GM12878 (cell line): ENCODE measurements around the gene EDN3. TPM values are rescaled to one million over a fixed set of nuclear protein-coding genes. Genes with fewer than 3 reads are reported as not detected.

Source experiments
- ATAC-seq: fragments of 200-7000 bp; cut with Tn5 transposase; 3 replicates; pipeline ENCODE4 v1.9.1; 2020; ENCODE audit warnings: mild to moderate bottlenecking, moderate library complexity
- BruUV-seq: library from RNA; stranded (reverse); fragments of 400-500 nt; replicated peaks from 2 replicates; lab custom pipeline; 2021; lab: Mats Ljungman, UMichigan
- CTCF ChIA-PET: fragments of 300-600 bp; sonication (Branson Sonifier 250); formaldehyde crosslinking; extraction: SDS; loops from one replicate; lab custom pipeline; 2021; ENCODE audit warnings: inconsistent platforms; lab: Yijun Ruan, JAX
- POLR2A ChIA-PET: fragments of 350-600 bp; formaldehyde crosslinking; extraction: SDS; loops from one replicate; lab custom pipeline; 2021; ENCODE audit warnings: inconsistent platforms; lab: Charles Lee
- RAD21 ChIA-PET: fragments of 300-600 bp; sonication (Branson Sonifier 250); formaldehyde crosslinking; loops from one replicate; lab custom pipeline; 2023; ENCODE audit warnings: antibody characterized with exemption; ENCODE audit not compliant: unreplicated experiment; lab: Charles Lee
- SMC1A ChIA-PET: fragments of 300-600 bp; sonication (Branson Sonifier 250); formaldehyde crosslinking; loops from one replicate; lab custom pipeline; 2023; ENCODE audit not compliant: unreplicated experiment, uncharacterized antibody; lab: Charles Lee
- DNase-seq: peaks from one replicate; pipeline ENCODE4 v3.0.0-alpha.2; 2011; ENCODE audit warnings: low read depth, low spot score
- FAIRE-seq: peaks from 3 replicates; lab custom pipeline; 2011; peaks lifted over from hg19 to GRCh38; lab: Jason Lieb, UNC
- H2AFZ ChIP-seq: 2 replicates; pipeline ENCODE4 v1.6.0; 2011; ENCODE audit warnings: low read depth, low read length, control low read depth; ENCODE audit not compliant: control insufficient read depth
- H3K27ac ChIP-seq: 2 replicates; pipeline ENCODE4 v1.5.1; 2011; ENCODE audit warnings: control low read depth; ENCODE audit not compliant: control insufficient read depth, insufficient read depth
- H3K27me3 ChIP-seq, 2 experiments: replicated peaks in 1 of 2; 2 replicates each; pipeline versions ENCODE4 v1.6.0 to v1.6.1; 2011; ENCODE audit warnings: low read length in 1 of 2; ENCODE audit not compliant: control insufficient read depth in 2 of 2, insufficient read depth in 2 of 2
- H3K36me3 ChIP-seq, 2 experiments: 2 replicates each; pipeline ENCODE4 v1.5.1; 2011; ENCODE audit warnings: low read length in 1 of 2; ENCODE audit not compliant: control insufficient read depth in 2 of 2, insufficient read depth in 2 of 2
- H3K4me1 ChIP-seq: 2 replicates; pipeline ENCODE4 v1.6.1; 2011; ENCODE audit warnings: mild to moderate bottlenecking, low read length, moderate library complexity, mixed read lengths; ENCODE audit not compliant: control insufficient read depth, insufficient read depth
- H3K4me2 ChIP-seq: 2 replicates; pipeline ENCODE4 v1.6.0; 2011; ENCODE audit warnings: control low read depth; ENCODE audit not compliant: control insufficient read depth, insufficient read depth
- H3K4me3 ChIP-seq: fragments of 200-600 bp; sonication (generic); 2 replicates; pipeline ENCODE4 v1.5.1; 2016
- H3K79me2 ChIP-seq: 2 replicates; pipeline ENCODE4 v1.6.0; 2011; ENCODE audit warnings: low read length; ENCODE audit not compliant: control insufficient read depth, insufficient read depth
- H3K9ac ChIP-seq: 2 replicates; pipeline ENCODE4 v1.8.0; 2011; ENCODE audit warnings: low read length, control low read depth, mixed read lengths; ENCODE audit not compliant: control insufficient read depth, insufficient read depth
- H3K9me3 ChIP-seq: replicated peaks from 3 replicates; pipeline ENCODE4 v1.5.1; 2011; ENCODE audit warnings: mild to moderate bottlenecking, low read length; ENCODE audit not compliant: control insufficient read depth, insufficient read depth
- H4K20me1 ChIP-seq: 2 replicates; pipeline ENCODE4 v1.6.0; 2011; ENCODE audit not compliant: control insufficient read depth, insufficient read depth
- BMI1 ChIP-seq: fragments of 450-650 bp; IDR thresholded peaks from 2 replicates; pipeline ENCODE4 v1.6.1; 2016; ENCODE audit warnings: mild to moderate bottlenecking, moderate library complexity, borderline replicate concordance
- CEBPZ ChIP-seq: fragments of 150-350 bp; IDR thresholded peaks from 2 replicates; pipeline ENCODE4 v1.6.1; 2016; ENCODE audit warnings: low read depth, low read length
- CHD1 ChIP-seq: IDR thresholded peaks from 2 replicates; pipeline ENCODE4 v1.6.1; 2012; ENCODE audit warnings: low read depth, low read length, improper control_type of control experiment
- CREM ChIP-seq: IDR thresholded peaks from 2 replicates; pipeline ENCODE4 v1.6.1; 2014; ENCODE audit warnings: antibody characterized with exemption, low read depth
- EGR1 ChIP-seq, 2 experiments: IDR thresholded peaks; 1 replicate in 1 of 2; 2 replicates in 1 of 2; pipeline ENCODE4 v1.6.1; 2011 to 2012; ENCODE audit warnings: low read depth in 2 of 2, low read length in 2 of 2, borderline replicate concordance in 1 of 2, mild to moderate bottlenecking in 1 of 2, moderate library complexity in 1 of 2
- GATAD2B ChIP-seq: fragments of 450-650 bp; conservative IDR thresholded peaks from 2 replicates; pipeline ENCODE4 v1.6.1; 2017; ENCODE audit warnings: low read depth, mild to moderate bottlenecking, moderate library complexity
- MEF2A ChIP-seq: IDR thresholded peaks from 2 replicates; pipeline ENCODE4 v1.6.1; 2011; ENCODE audit warnings: low read depth, mild to moderate bottlenecking, low read length, moderate library complexity; ENCODE audit not compliant: insufficient read depth
- MYB ChIP-seq: fragments of 150-350 bp; IDR thresholded peaks from 2 replicates; pipeline ENCODE4 v1.6.1; 2014; ENCODE audit warnings: mild to moderate bottlenecking, low read depth, low read length, borderline replicate concordance
- MYC ChIP-seq: IDR thresholded peaks from 2 replicates; pipeline ENCODE4 v1.6.1; 2011; ENCODE audit warnings: mild to moderate bottlenecking, low read length, moderate library complexity, inconsistent platforms; ENCODE audit not compliant: insufficient read depth, insufficient replicate concordance, insufficient read length, severe bottlenecking
- NBN ChIP-seq: fragments of 450-650 bp; IDR thresholded peaks from 2 replicates; pipeline ENCODE4 v1.6.1; 2016
- POLR2AphosphoS2 ChIP-seq: IDR thresholded peaks from 2 replicates; pipeline ENCODE4 v1.6.1; 2011; ENCODE audit warnings: low read depth, mild to moderate bottlenecking, low read length, improper control_type of control experiment, moderate library complexity
- RELA ChIP-seq: fragments of 450-650 bp; IDR thresholded peaks from 2 replicates; pipeline ENCODE4 v1.8.0; 2014; ENCODE audit warnings: borderline replicate concordance; ENCODE audit not compliant: partially characterized antibody
- RFX5 ChIP-seq: IDR thresholded peaks from 2 replicates; pipeline ENCODE4 v1.6.1; 2011; ENCODE audit warnings: low read depth, low read length, improper control_type of control experiment
- RUNX3 ChIP-seq: IDR thresholded peaks from 2 replicates; pipeline ENCODE4 v1.6.1; 2012; ENCODE audit warnings: low read length, inconsistent platforms
- SREBF1 ChIP-seq: IDR thresholded peaks from 2 replicates; pipeline ENCODE4 v1.6.1; 2012; ENCODE audit warnings: mild to moderate bottlenecking, low read length
- USF1 ChIP-seq: IDR thresholded peaks from 2 replicates; pipeline ENCODE4 v1.6.1; 2011; ENCODE audit warnings: borderline replicate concordance, low read depth, mild to moderate bottlenecking, moderate library complexity, mixed read lengths, low read length; ENCODE audit not compliant: insufficient read depth; ENCODE audit errors: extremely low read length
- ZBED1 ChIP-seq: IDR thresholded peaks from 2 replicates; pipeline ENCODE4 v1.6.1; 2016; ENCODE audit warnings: borderline replicate concordance
- WGBS: methylation state at CpG from one replicate; pipeline ENCODE4 v1.1.6; 2016; ENCODE audit warnings: low lambda C conversion rate; ENCODE audit not compliant: insufficient replicate concordance, insufficient coverage; ENCODE audit errors: missing lambda C conversion rate; 5-methylcytosine and 5-hydroxymethylcytosine counted together
- in situ Hi-C: fragments of 300-500 bp; cut with MboI; formaldehyde crosslinking; loops from 9 replicates; pipeline ENCODE4 v1.14.3; 2018; ENCODE audit warnings: mixed read lengths
- intact Hi-C: fragments of 100-400 bp; cut with micrococcal nuclease; formaldehyde crosslinking; loops from one replicate; pipeline ENCODE4 v1.14.2; 2022; ENCODE audit not compliant: unreplicated experiment
- polyA plus RNA-seq, 11 experiments: library from polyadenylated mRNA; depleted of rRNA in 4 of 11; unstranded in 6 of 11; stranded (reverse) in 5 of 11; fragments of >200 nt; fragmentation: Nextera tagmentation in 4 of 11; fragmentation: Illumina TruSeq in 1 of 11; extraction: Ambion mirVana in 4 of 11; extraction: Trizol in 1 of 11; gene quantifications; 1 replicate in 1 of 11; 2 replicates in 10 of 11; pipeline versions ENCODE4 v1.2.1 to v1.2.3, GENCODE V29; 2011 to 2016; ENCODE audit warnings: inconsistent platforms in 2 of 11, missing spikeins in 2 of 11, low read depth in 1 of 11
- total RNA-seq, 4 experiments: library from RNA; depleted of rRNA in 3 of 4; stranded (reverse); fragments of >200 nt in 3 of 4; fragmentation: Illumina TruSeq in 1 of 4; extraction: Trizol in 1 of 4; gene quantifications; 2 replicates each; pipeline versions ENCODE4 v1.2.1 to v1.2.3, GENCODE V29; 2013 to 2021

EDN3 gene
- total and polyA plus RNA-seq, 10 of the 15 experiments (the other 5 are each of a cell fraction or from before 2014, with no cell fraction given), result not detected

- no peak for DNase-seq
- no TSS peak for BruUV-seq
- no peak overlapping the region for H2AFZ ChIP-seq
- H3K27me3 ChIP-seq, result peaks cover 0 to 1% of the 10 kb centered on the region in 2 experiments; a peak in 2 of 4 replicates
- in situ Hi-C loops (no loop called here), intact Hi-C loops (no loop called here)
- no peak overlapping the region for H3K27ac ChIP-seq
- H3K9ac ChIP-seq, result no peak overlapping the region
- no peak overlapping the region for H3K4me3 ChIP-seq
- WGBS, result 7% methylated on average over 3 of the region's 3 CpGs
- no peaks in the 10 kb centered on the region for H3K79me2 ChIP-seq
- ChIA-PET RAD21 (no interaction called here), SMC1A (no interaction called here), CTCF (no interaction called here), POLR2A (no interaction called here)
- H4K20me1 ChIP-seq, result no peaks in the 10 kb centered on the region
- H3K4me2 ChIP-seq, result no peak overlapping the region
- H3K4me1 ChIP-seq, result no peaks in the 10 kb centered on the region
- H3K36me3 ChIP-seq, result no peaks in the 10 kb centered on the region
- FAIRE-seq, result no peak
- no peak for ATAC-seq
- no peaks in the 10 kb centered on the region for H3K9me3 ChIP-seq
- TF ChIP-seq MYB, result no peak
- TF ChIP-seq ZBED1, result no peak
- no peak for TF ChIP-seq GATAD2B
- no peak for TF ChIP-seq SREBF1
- no peak for TF ChIP-seq BMI1
- TF ChIP-seq RUNX3, result no peak
- TF ChIP-seq USF1, result no peak
- no peak for TF ChIP-seq CEBPZ
- no peak for TF ChIP-seq RFX5
- TF ChIP-seq MYC, result no peak
- no peak for TF ChIP-seq CHD1
- no peak for TF ChIP-seq MEF2A
- TF ChIP-seq RELA, result no peak
- no peak for TF ChIP-seq CREM
- no peak for TF ChIP-seq NBN
- TF ChIP-seq EGR1 (IDR thresholded peaks at IDR 0.05; ENCODE audit: borderline replicate concordance in 1 of 2, low read depth in 2 of 2, low read length in 2 of 2), result no peak
- no peak for TF ChIP-seq POLR2AphosphoS2
These were observed 75.1 kb downstream of the EDN3 start for GRCh38 chr20:59375541-59375940.
